GM23338 (cell line): ENCODE measurements around the gene CLEC7A. TPM values are rescaled to one million over a fixed set of nuclear protein-coding genes. Genes with fewer than 3 reads are reported as not detected.

Source experiments
- ATAC-seq: fragments of 200-7000 bp; cut with Tn5 transposase; 3 replicates; pipeline ENCODE4 v1.9.1; 2020
- DNase-seq: peaks from one replicate; pipeline ENCODE4 v3.0.0-alpha.2; 2015; ENCODE audit warnings: low spot score
- H2AFZ ChIP-seq: fragments of 200-600 bp; sonication (generic); 2 replicates; pipeline ENCODE4 v1.8.0; 2016; ENCODE audit warnings: antibody characterized with exemption, mild to moderate bottlenecking, moderate library complexity
- H3F3A ChIP-seq: fragments of 200-600 bp; sonication (generic); replicated peaks from 2 replicates; pipeline ENCODE4 v1.8.0; 2017; ENCODE audit warnings: antibody characterized with exemption, mixed run types, low read depth
- H3K27ac ChIP-seq: fragments of 200-600 bp; sonication (generic); 2 replicates; pipeline ENCODE4 v1.6.1; 2016; ENCODE audit warnings: low read depth
- H3K27me3 ChIP-seq: fragments of 200-600 bp; sonication (generic); 2 replicates; pipeline ENCODE4 v1.8.0; 2016; ENCODE audit warnings: mild to moderate bottlenecking, mixed run types, moderate library complexity; ENCODE audit not compliant: insufficient read depth
- H3K36me3 ChIP-seq: fragments of 200-600 bp; sonication (generic); 2 replicates; pipeline ENCODE4 v1.8.0; 2016; ENCODE audit warnings: mild to moderate bottlenecking; ENCODE audit not compliant: insufficient read depth
- H3K4me1 ChIP-seq: fragments of 200-600 bp; sonication (generic); 2 replicates; pipeline ENCODE4 v1.8.0; 2016; ENCODE audit warnings: mild to moderate bottlenecking, moderate library complexity; ENCODE audit not compliant: insufficient read depth
- H3K4me2 ChIP-seq: fragments of 200-600 bp; sonication (generic); 2 replicates; pipeline ENCODE4 v1.7.1; 2017; ENCODE audit warnings: mixed run types
- H3K4me3 ChIP-seq: fragments of 200-600 bp; sonication (generic); 2 replicates; pipeline ENCODE4 v1.6.1; 2016; ENCODE audit warnings: mixed run types
- H3K79me2 ChIP-seq: fragments of 200-600 bp; sonication (generic); replicated peaks from 2 replicates; pipeline ENCODE4 v1.8.0; 2017; ENCODE audit warnings: mild to moderate bottlenecking; ENCODE audit not compliant: insufficient read depth
- H3K9me2 ChIP-seq: fragments of 200-600 bp; sonication (generic); 2 replicates; pipeline ENCODE4 v1.8.0; 2017; ENCODE audit not compliant: insufficient read depth
- H4K20me1 ChIP-seq: fragments of 200-600 bp; sonication (generic); replicated peaks from 2 replicates; pipeline ENCODE4 v1.8.0; 2017; ENCODE audit warnings: mild to moderate bottlenecking; ENCODE audit not compliant: insufficient read depth
- H3K27ac Mint-ChIP-seq: 2 replicates; pipeline ENCODE4 v1.8.0; 2020; ENCODE audit warnings: inconsistent platforms, mild to moderate bottlenecking, moderate library complexity, mixed read lengths
- H3K27me3 Mint-ChIP-seq: 3 replicates; pipeline ENCODE4 v1.8.0; 2022; ENCODE audit warnings: low read depth, mild to moderate bottlenecking, moderate library complexity, mixed read lengths, inconsistent platforms; ENCODE audit not compliant: insufficient read depth, poor library complexity
- H3K36me3 Mint-ChIP-seq: 3 replicates; pipeline ENCODE4 v1.8.0; 2021; ENCODE audit warnings: low read depth, mild to moderate bottlenecking, inconsistent platforms, moderate library complexity, mixed read lengths
- H3K4me1 Mint-ChIP-seq: 3 replicates; pipeline ENCODE4 v1.8.0; 2020; ENCODE audit warnings: mild to moderate bottlenecking, inconsistent platforms, mixed read lengths
- H3K4me3 Mint-ChIP-seq: 3 replicates; pipeline ENCODE4 v1.8.0; 2021; ENCODE audit warnings: moderate library complexity, mild to moderate bottlenecking, inconsistent platforms, mixed read lengths
- H3K9me3 Mint-ChIP-seq: 3 replicates; pipeline ENCODE4 v1.8.0; 2020; ENCODE audit warnings: moderate library complexity, mild to moderate bottlenecking, inconsistent platforms, mixed read lengths
- ETS1 ChIP-seq: IDR thresholded peaks from 2 replicates; pipeline ENCODE4 v1.6.1; 2016; ENCODE audit warnings: antibody characterized with exemption
- EZH2 ChIP-seq: fragments of 200-600 bp; sonication (generic); IDR thresholded peaks from one replicate; pipeline ENCODE4 v1.8.0; 2017; ENCODE audit warnings: antibody characterized with exemption, mild to moderate bottlenecking, low read depth; ENCODE audit not compliant: unreplicated experiment
- JUNB ChIP-seq: IDR thresholded peaks from one replicate; pipeline ENCODE4 v1.6.1; 2016; ENCODE audit warnings: antibody characterized with exemption; ENCODE audit not compliant: unreplicated experiment
- POLR2AphosphoS5 ChIP-seq: IDR thresholded peaks from 2 replicates; pipeline ENCODE4 v1.6.1; 2016; ENCODE audit warnings: antibody characterized with exemption, low read depth
- REST ChIP-seq: IDR thresholded peaks from one replicate; pipeline ENCODE4 v1.6.1; 2018; ENCODE audit warnings: antibody characterized with exemption; ENCODE audit not compliant: unreplicated experiment
- ZNF114 ChIP-seq: fragments of 250-450 bp; sonication (Bioruptor Pico); IDR thresholded peaks from 2 replicates; pipeline ENCODE4 v1.5.0; 2020; ENCODE audit warnings: mild to moderate bottlenecking, moderate library complexity
- polyA plus RNA-seq: library from polyadenylated mRNA; unstranded; fragments of >200 nt; fragmentation: Nextera tagmentation; extraction: Ambion mirVana; gene quantifications from 2 replicates; pipeline ENCODE4 v1.2.1, GENCODE V29; 2016
- total RNA-seq: library from RNA; depleted of rRNA; stranded (reverse); fragments of >200 nt; shearing (Covaris generic); gene quantifications from 2 replicates; pipeline ENCODE4 v1.2.3, GENCODE V29; 2014

The CLEC7A gene
- total and polyA plus RNA-seq, 2 experiments from 2014 or later, result 0.39 TPM; not detected in 1

- TF ChIP-seq ETS1 (no peak), ZNF114 (no peak), JUNB (no peak), POLR2AphosphoS5 (no peak)
These were observed 35.2 kb downstream of the CLEC7A start (continued) for GRCh38 chr12:10094646-10095395.

- peak; percentile 91 for ATAC-seq
- Histone ChIP-seq H3K4me1 (peaks cover 9% of the 10 kb centered on the region; the same call in 1 of the 2 replicates), H2AFZ (peak overlapping the region; percentile 88; the same call in 1 of the 2 replicates)
These were observed 40.8 kb downstream of the CLEC7A start for GRCh38 chr12:10088955-10089900.

More at GRCh38 chr12:10088955-10089900, 40.8 kb downstream of the CLEC7A start:
- Histone ChIP-seq H3K36me3 (no peaks in the 10 kb centered on the region), H3K9me2 (no peaks in the 10 kb centered on the region), H3K4me2 (no peak overlapping the region), H3K27me3 (no peaks in the 10 kb centered on the region), H3K4me3 (no peak overlapping the region), H4K20me1 (no peaks in the 10 kb centered on the region), H3K79me2 (no peaks in the 10 kb centered on the region), H3F3A (no peaks in the 10 kb centered on the region), H3K27ac (no peak overlapping the region)
- Mint-ChIP-seq H3K27me3 (no peaks in the 10 kb centered on the region), H3K4me1 (peaks cover 13% of the 10 kb centered on the region), H3K36me3 (no peaks in the 10 kb centered on the region), H3K27ac (no peak overlapping the region), H3K4me3 (no peak overlapping the region), H3K9me3 (0 out of 3 replicates have a peak, but pooled peaks cover 2% of the 10 kb centered on the region)
- TF ChIP-seq EZH2 (no peak), REST (no peak)
- peak; percentile 34 for DNase-seq
